ENCODE data around the gene NFX1.
A peak's percentile ranks its signal among the peaks of the same experiment; 100 is the strongest.

- TF ChIP-seq CTCF (IDR thresholded peaks at IDR 0.05), result no peak
- peak in 2 of 3 donors; percentile 12 to 17 for TF ChIP-seq POLR2AphosphoS5 (IDR thresholded peaks at IDR 0.05)
- no peak for TF ChIP-seq POLR2A (IDR thresholded peaks at IDR 0.05)
- no peak for TF ChIP-seq EP300 (IDR thresholded peaks at IDR 0.05; ENCODE audit: low read depth)
Observed at GRCh38 chr9:33320568-33321261, 30.4 kb downstream of the NFX1 start.

Measured in transverse colon (tissue), 4 donors.